Small intestine (tissue), 7 donors: ENCODE measurements around the gene SLC35C1. TPM values are rescaled to one million over a fixed set of nuclear protein-coding genes. Genes with fewer than 3 reads are reported as not detected.
"Not testable (repeated sequence)": the region's sequence is repeated elsewhere in the genome, so short reads cannot be mapped to it uniquely, and the experiment has no call there.

Experiments
- DNase-seq, 2 donors: peaks; one replicate each; pipeline versions ENCODE4 v3.0.0 to v3.0.0-alpha.2; 2013
- FAIRE-seq: peaks from 2 replicates; lab custom pipeline; 2012; peaks lifted over from hg19 to GRCh38; lab: Jason Lieb, UNC
- H3K27ac ChIP-seq, 3 donors: one replicate each; pipeline ENCODE4 v1.5.1; 2013; ENCODE audit warnings: low read length in 2 of 3, mild to moderate bottlenecking in 2 of 3, control low read depth in 1 of 3, inconsistent platforms in 1 of 3, low read depth in 1 of 3, moderate library complexity in 1 of 3
- H3K27me3 ChIP-seq, 3 donors: one replicate each; pipeline ENCODE4 v1.6.1; 2013; ENCODE audit warnings: low read length in 3 of 3, inconsistent platforms in 1 of 3; ENCODE audit not compliant: control insufficient read depth in 3 of 3, insufficient read depth in 3 of 3
- H3K36me3 ChIP-seq, 3 donors: one replicate each; pipeline ENCODE4 v1.6.1; 2013; ENCODE audit warnings: low read length in 3 of 3, inconsistent platforms in 1 of 3, low read depth in 1 of 3, mild to moderate bottlenecking in 1 of 3, moderate library complexity in 1 of 3; ENCODE audit not compliant: control insufficient read depth in 3 of 3, insufficient read depth in 2 of 3
- H3K4me1 ChIP-seq, 3 donors: one replicate each; pipeline ENCODE4 v1.6.1; 2013; ENCODE audit warnings: low read length in 2 of 3, inconsistent platforms in 1 of 3, low read depth in 1 of 3, mild to moderate bottlenecking in 1 of 3, moderate library complexity in 1 of 3; ENCODE audit not compliant: control insufficient read depth in 3 of 3, insufficient read depth in 2 of 3
- H3K4me3 ChIP-seq, 3 donors: one replicate each; pipeline ENCODE4 v1.5.1; 2013; ENCODE audit warnings: low read length in 3 of 3, control low read depth in 1 of 3, inconsistent platforms in 1 of 3, low read depth in 1 of 3, mild to moderate bottlenecking in 1 of 3, moderate library complexity in 1 of 3
- H3K9me3 ChIP-seq, 2 donors: one replicate each; pipeline ENCODE4 v1.6.1; 2013; ENCODE audit warnings: low read depth in 1 of 2, low read length in 1 of 2; ENCODE audit not compliant: control insufficient read depth in 2 of 2, insufficient read depth in 1 of 2
- WGBS, 3 donors: extraction: QIAGEN DNeasy Blood & Tissue Kit; methylation state at CpG; one replicate each; pipeline ENCODE4 v1.1.7; 2013; 5-methylcytosine and 5-hydroxymethylcytosine counted together
- polyA plus RNA-seq, 4 donors: library from polyadenylated mRNA; stranded (reverse) in 3 of 4; unstranded in 1 of 4; fragments of 200-250 nt in 3 of 4; fragments of 120-200 nt in 1 of 4; gene quantifications; one replicate each; pipeline versions ENCODE4 v1.2.1 to v1.2.3, GENCODE V29; 2013
- donor health status: healthy with polysubstance abuse.
- donor health status: control.
- donor health status: control.
- donor health status: Bipolar disorder and iron deficiency.
- donor health status: healthy.

SLC35C1 gene
- polyA plus RNA-seq, 4 donors: 12.3 to 35.2 (median 23.4) TPM

DNA sequence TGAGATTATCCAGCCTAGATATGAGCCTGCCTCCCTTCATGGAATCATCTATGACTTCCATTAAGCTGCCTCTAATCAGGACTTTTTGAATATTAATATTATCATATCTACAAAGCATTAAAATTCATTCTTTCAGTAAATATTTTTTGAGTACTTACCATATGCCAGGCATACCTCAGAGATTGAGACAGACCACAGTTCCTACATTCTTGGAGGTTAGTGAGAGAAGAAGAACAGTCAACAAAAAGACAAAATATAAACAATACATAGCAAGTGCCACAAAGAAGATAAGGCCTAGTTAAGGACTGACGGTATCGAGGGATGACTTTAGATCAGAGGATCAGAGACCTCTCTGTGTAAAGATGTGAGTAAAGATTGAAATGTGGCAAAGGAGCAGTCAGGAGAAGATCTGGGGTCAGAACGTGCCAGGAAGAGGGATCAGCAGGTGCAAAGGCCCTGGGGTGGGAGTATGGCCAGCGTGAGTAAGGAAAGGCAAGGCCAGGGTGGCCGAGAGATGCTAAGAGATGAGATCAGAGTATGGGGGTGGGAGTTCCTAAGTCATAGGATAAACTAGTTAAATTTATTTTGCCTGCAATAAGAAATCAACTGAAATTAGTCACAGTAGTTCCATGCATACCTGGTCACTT, 15.4 kb downstream of the SLC35C1 start:
- H3K27ac ChIP-seq: no peak overlapping the region
- H3K9me3 ChIP-seq: no peaks in the 10 kb centered on the region
- no peak overlapping the region for H3K4me3 ChIP-seq
- H3K27me3 ChIP-seq: no peaks in the 10 kb centered on the region
- DNase-seq (no peak), FAIRE-seq (no peak)
- 89 to 93% (median 90%) methylated on average over 5 of the region's 5 CpGs for WGBS, 3 donors
- no peaks in the 10 kb centered on the region for H3K36me3 ChIP-seq
- peaks cover 0 to 6% (median 0%) of the 10 kb centered on the region in 3 donors for H3K4me1 ChIP-seq

DNA sequence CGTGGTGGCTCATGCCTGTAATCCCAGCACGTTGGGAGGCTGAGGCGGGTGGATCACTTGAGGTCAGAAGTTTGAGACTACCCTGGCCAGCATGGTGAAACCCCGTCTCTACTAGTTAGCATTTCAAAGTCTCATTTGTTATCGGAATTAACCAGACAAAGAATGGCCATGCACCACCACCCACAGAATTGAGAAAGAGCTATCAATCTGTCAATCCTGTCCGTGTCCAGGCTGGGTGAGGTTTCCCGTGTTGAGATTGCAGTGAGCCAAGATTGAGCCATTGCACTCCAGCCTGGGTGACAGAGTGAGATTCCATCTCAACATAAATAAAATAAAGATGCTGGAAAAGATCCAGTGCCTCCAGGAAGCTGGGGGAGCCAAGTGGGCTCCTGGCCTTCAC, 21.5 kb downstream of the SLC35C1 start:
- not testable (repeated sequence) for H3K4me3 ChIP-seq, H3K27me3 ChIP-seq, H3K9me3 ChIP-seq, H3K4me1 ChIP-seq, DNase-seq, H3K36me3 ChIP-seq, H3K27ac ChIP-seq
- 29 to 43% (median 41%) methylated on average over 7 of the region's 7 CpGs for WGBS, 3 donors
- FAIRE-seq: peak; percentile 99

DNA sequence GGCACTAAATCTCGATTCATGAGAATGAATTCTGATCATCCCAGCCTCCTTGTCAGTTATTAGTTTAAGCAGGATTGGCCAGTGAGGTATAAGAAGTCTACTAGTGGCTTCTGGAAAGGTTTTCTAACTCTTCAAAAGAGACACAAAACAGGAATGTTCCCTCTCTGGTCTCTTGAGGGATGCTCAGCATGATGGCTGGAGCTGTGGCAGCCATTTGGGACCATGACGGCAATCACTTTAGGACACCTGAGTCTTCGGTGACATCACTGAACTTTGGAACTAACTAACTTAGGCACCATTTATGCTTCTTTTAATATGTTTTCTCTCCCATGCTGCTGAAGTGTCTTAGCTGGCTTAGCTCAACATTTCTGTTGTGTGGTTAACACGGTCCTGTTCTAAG, 22.2 kb downstream of the SLC35C1 start:
- Histone ChIP-seq H3K4me3 (no peak overlapping the region), H3K27me3 (peaks cover 0 to 4% (median 0%) of the 10 kb centered on the region in 3 donors), H3K9me3 (peaks cover 0 to 4% of the 10 kb centered on the region in 2 donors), H3K4me1 (peaks cover 0 to 6% (median 0%) of the 10 kb centered on the region in 3 donors), H3K27ac (no peak overlapping the region), H3K36me3 (no peaks in the 10 kb centered on the region)
- no peak for DNase-seq
- FAIRE-seq: no peak
- WGBS, 3 donors: 91 to 94% (median 93%) methylated on average over 4 of the region's 4 CpGs

DNA sequence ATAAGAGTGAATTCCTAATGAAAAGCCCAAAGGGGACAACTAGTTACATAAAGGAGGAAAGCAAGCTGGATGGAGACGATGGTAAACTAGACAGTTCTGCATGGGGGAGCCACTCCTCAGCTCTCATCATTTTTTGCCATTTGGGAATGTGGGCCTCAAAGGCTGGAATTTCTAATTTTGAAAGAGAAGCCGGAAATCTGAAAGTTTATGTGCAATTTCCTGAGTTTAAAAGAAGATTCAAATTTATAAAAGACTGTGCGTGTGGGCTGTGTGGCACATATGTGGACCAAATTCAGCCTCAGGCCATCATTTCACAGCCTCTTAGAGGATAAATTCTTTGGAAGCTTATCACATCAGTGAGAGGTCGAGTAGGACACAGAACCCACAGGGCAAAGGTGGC, 24.0 kb downstream of the SLC35C1 start:
- no peak overlapping the region for H3K27ac ChIP-seq
- WGBS, 3 donors: 66 to 73% (median 67%) methylated on average over 4 of the region's 4 CpGs
- H3K4me1 ChIP-seq: peaks cover 0 to 1% (median 0%) of the 10 kb centered on the region in 3 donors
- DNase-seq (no peak), FAIRE-seq (no peak)
- peaks cover 0 to 4% of the 10 kb centered on the region in 2 donors for H3K9me3 ChIP-seq
- H3K4me3 ChIP-seq: no peak overlapping the region
- peaks cover 0 to 4% (median 0%) of the 10 kb centered on the region in 3 donors for H3K27me3 ChIP-seq
- no peaks in the 10 kb centered on the region for H3K36me3 ChIP-seq

DNA sequence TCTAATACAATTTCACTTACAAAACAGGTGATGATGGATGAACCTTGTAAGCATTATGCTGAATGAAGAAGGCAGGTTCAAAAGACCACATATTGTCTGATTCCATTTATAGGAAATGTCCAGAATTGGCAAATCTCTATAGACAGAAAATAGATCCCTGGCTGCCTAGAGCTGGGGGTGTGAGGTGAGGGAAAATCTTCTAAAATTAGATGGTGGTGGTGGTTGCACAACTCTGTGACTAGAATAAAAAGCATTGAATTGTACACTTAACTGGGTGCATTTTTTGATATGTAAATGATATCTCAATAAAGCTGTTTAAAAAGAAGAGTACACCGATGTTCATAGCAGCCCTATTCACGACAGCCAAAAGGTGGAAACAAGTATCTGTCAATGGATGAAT, 25.6 kb downstream of the SLC35C1 start:
- no peaks in the 10 kb centered on the region for H3K4me1 ChIP-seq
- no peak for DNase-seq
- FAIRE-seq: no peak
- WGBS, 3 donors: 90 to 95% (median 92%) methylated on average over 2 of the region's 2 CpGs
- peaks cover 0 to 4% (median 0%) of the 10 kb centered on the region in 3 donors for H3K27me3 ChIP-seq
- no peak overlapping the region for H3K4me3 ChIP-seq
- H3K9me3 ChIP-seq: peaks cover 0 to 4% of the 10 kb centered on the region in 2 donors
- no peak overlapping the region for H3K27ac ChIP-seq
- H3K36me3 ChIP-seq: no peaks in the 10 kb centered on the region

DNA sequence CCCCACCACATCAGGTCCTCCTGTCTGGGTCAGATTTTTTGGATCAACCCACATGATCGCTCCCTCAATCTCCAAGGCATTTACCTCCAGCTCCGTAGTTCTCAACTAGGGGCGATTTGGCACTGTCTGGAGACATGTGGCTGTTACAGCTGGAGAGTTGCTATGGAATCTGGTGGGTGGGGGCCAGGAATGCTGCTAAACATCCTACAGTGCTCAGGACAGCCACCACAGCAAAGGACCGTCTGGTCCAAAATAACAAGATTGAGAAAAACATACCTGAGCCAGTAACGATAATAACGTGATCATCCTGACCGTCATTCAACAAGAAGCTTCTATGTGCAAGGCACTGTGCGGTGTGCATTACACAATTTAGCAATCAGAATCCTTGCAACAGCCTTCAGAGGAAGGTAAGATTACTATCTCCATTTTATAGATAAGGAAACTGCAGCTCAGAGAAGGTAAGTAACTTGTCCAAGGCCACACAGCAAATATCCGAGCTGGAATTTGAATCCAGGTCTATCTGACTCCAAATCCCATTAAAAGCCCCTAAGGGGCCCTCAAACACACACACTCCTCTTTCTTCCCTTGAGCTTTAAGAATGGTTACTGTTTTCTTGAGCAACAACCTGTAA, 28.0 kb downstream of the SLC35C1 start:
- H3K4me3 ChIP-seq: no peak overlapping the region
- DNase-seq: no peak
- FAIRE-seq: no peak
- no peaks in the 10 kb centered on the region for H3K36me3 ChIP-seq
- H3K4me1 ChIP-seq: no peaks in the 10 kb centered on the region
- no peak overlapping the region for H3K27ac ChIP-seq
- WGBS, 3 donors: 84 to 89% (median 88%) methylated on average over 9 of the region's 9 CpGs
- H3K9me3 ChIP-seq: no peaks in the 10 kb centered on the region
- H3K27me3 ChIP-seq: no peaks in the 10 kb centered on the region

DNA sequence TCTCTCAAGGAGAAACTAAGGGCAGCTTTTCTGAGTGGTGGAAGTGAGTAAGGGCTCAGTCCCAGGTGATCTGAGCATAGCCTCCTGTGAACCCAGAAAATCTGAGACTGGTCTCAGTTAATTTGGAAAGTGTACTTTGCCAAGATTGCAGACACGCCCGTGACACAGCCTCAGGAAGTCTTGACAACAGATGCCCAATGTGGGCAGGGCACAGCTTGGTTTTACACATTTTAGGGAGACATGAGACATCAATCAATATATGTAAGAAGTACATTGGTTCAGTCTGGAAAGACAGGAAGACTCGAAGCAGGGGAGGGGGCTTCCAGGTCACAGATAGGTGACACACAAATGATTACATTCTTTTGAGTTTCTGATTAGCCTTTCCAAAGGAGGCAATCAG, 28.8 kb downstream of the SLC35C1 start:
- H3K9me3 ChIP-seq: no peaks in the 10 kb centered on the region
- DNase-seq (no peak), FAIRE-seq (no peak)
- no peaks in the 10 kb centered on the region for H3K27me3 ChIP-seq
- no peak overlapping the region for H3K27ac ChIP-seq
- no peaks in the 10 kb centered on the region for H3K4me1 ChIP-seq
- no peak overlapping the region for H3K4me3 ChIP-seq
- H3K36me3 ChIP-seq: no peaks in the 10 kb centered on the region
- 35 to 55% (median 52%) methylated on average over 3 of the region's 3 CpGs for WGBS, 3 donors

DNA sequence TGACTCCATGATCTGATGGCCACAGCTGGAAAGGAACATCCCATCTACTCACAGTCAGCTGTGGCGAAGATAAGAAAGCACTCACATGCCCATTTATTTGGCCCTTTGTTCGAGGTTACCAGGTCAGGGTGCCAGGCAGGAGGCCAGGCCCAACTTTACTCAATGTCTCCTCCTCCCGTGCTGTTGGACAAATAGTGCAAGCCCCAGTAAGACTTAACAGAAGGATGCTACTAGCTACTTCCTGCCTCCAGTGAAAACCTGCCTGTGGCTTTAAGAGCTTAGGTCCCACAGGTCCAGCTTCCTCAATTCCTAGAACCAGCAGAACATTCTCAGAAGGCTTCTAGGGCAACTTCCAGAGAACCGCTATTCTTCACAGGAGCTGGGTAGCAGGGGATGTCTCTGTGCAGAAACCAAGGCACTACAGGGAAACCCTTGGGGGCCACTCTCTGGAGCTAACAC, 29.4 kb downstream of the SLC35C1 start:
- Histone ChIP-seq H3K4me3 (no peak overlapping the region), H3K36me3 (no peaks in the 10 kb centered on the region), H3K27me3 (no peaks in the 10 kb centered on the region), H3K4me1 (no peaks in the 10 kb centered on the region), H3K9me3 (no peaks in the 10 kb centered on the region), H3K27ac (no peak overlapping the region)
- no peak for FAIRE-seq
- DNase-seq: no peak
- WGBS, 3 donors: 44 to 61% (median 51%) methylated on average over 4 of the region's 4 CpGs
